HG03575 (cell line): ENCODE measurements around the gene CDC73.

Experiments used
- ATAC-seq: cut with Tn5 transposase; IDR thresholded peaks from one replicate; pipeline ENCODE4 v1.9.1; 2021; ENCODE audit not compliant: unreplicated experiment, insufficient number of reproducible peaks, low FRiP score; ENCODE audit errors: extremely low read depth

Gene CDC73

DNA sequence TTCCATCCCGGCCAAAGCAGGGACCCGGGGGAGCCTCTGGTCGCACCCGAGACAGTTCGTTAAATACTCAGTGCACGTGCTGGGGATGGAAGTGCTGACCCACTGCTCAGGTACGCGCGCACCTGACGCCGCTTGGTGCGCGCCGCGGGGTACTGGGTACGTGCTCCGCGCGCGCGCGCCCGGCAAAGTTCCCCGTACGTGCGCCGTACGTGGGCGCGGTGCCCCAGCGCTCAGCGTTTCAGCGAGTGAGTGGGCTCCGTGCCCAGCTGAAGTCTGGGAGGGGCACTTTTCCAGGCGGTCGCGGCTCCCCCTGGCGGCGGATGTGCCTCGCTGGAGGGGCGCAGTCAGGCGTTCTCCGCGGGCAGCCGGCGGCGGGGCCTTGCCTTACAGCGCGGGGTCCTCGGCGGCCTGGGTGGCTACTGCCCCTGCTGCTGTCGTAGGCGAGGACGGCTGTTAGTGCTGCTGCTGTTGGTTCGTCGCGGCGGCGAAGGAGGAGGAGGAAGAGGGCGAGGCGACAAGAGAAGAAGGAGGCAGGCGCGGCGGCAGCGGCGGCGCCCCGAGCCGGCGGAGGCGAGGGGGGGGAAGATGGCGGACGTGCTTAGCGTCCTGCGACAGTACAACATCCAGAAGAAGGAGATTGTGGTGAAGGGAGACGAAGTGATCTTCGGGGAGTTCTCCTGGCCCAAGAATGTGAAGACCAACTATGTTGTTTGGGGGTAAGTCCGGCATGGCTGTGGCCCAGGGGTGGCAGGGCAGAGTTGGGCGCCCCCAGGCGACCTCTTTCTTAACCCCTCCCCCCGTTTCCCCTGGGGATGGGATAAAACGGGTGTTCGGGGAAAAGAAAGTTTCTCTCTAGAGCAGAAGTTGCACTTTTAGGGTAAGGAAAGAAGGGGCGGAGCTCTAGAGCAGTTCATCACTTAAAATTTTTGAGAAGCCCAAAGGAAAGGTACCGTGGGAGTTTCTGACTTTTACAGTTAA lies at the start of gene CDC73:
Gene CDC73, plus strand, starts transcription at position 416 of the 978 bp plus-strand sequence. Its CDS starts 170 bp downstream, at position 586.
- ATAC-seq = peak; percentile 84

DNA sequence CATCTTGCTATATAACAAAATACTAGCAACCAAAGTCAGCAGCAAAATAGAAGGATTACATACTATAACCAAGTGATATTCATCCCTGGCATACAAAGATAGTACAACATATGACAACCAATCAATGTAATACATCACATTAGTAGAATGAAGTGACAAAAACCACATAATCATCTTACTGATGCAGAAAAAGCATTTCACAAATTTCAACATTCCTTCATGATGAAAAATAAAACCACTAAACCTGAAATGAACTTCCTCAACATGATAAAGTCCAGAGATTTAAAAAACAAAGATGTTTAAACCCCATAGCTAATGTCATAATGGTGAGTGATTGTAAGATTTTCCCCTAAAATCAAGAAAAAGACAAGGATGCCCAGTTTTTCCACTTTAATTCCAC lies 43.8 kb upstream of the CDC73 start:
- ATAC-seq = no peak

- ATAC-seq = no peak
Observed at GRCh38 chr1:193079187-193079586, 42.6 kb upstream of the CDC73 start.

GRCh38 chr1:193083365-193084088 lies 38.3 kb upstream of the CDC73 start:
- ATAC-seq = peak; percentile 83

DNA sequence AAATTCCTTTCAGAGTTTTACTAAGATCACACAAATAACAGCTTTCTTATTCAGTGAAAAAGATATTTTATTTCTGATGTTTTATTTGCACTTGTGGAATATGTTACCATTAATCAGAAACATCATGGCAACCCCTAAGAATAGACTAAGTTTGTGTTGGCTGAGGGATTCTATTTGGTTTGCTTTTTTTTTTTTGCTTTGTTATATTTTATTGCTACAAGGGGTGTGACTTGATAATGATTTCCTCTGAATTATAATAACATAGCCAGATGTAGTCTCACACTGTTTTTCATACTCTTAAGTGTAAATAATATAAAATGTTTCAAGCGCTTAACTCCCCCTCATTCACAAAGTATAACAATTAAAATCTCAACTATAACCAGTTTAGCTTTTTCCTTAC lies 36.6 kb upstream of the CDC73 start:
- ATAC-seq = no peak

DNA sequence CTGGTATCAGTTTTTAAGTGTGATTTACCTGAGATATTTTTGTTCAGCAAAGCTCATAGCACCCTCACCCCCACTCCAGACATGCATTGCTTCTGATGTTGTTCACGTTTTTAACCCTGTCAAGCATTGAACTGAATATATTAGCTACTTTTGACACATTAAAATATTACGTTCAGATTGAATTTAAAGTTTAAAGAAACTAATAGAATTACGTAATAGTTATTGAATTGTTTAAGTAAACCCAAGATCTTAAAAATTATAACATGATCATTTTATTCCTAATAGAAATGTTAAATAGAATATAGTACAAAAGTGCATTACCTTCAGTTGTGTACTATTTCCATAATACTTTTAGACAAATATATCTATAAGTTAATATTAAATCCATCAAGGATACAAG lies 35.5 kb upstream of the CDC73 start:
- no peak for ATAC-seq

DNA sequence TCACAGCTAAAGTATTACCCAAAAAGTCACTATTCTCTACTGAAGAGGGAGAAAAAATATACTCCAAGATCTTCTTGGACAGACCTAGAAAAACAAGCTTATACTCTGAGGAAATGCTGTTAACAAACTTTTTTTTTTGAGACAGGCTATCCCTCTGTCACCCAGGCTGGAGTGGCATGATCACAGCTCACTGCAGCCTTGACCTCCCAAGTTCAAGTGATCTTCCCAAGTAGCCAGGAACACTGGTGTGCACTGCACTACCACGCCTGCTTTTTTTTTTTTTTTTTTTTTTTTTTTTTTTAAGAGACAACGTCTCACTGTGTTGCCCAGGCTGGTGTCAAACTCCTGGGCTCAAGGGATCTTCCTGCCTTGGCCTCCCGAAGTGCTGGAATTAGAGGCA lies 33.9 kb upstream of the CDC73 start:
- no peak for ATAC-seq

DNA sequence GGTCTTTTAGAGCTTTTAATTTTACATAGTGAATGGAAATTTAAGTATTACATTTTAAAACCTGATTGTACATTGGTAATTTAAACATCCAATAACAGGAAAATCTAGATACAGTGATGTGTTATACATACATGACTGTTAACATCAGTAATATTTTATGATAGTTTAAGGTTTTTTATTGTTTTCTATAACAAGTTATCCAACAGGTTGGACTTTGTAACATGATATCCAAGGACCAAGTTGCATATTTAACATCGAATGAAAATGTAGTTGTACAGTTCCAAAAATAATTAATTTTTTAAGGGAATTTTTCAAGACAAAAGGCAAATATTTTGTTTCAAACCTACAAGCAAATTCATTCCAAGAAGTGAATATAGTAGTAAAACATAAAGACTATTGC lies 31.0 kb upstream of the CDC73 start:
- ATAC-seq = no peak

DNA sequence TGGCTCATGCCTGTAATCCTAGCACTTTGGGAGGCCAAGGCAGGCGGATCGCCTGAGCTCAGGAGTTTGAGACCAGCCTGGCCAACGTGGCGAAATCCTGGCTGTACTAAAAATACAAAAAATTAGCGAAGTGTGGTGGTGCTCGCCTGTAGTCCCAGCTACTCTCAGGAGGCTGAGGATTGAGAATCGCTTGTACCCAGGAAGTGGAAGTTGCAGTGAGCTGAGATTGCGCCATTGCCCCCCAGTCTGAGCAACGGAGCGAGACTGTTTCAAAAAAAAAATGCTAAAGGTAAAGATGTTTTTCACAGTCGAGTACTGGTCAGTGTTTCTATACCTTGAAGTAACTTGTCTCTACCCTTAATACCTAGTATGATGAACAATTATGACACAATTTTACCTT lies 27.7 kb upstream of the CDC73 start:
- ATAC-seq = no peak

GRCh38 chr1:193102662-193103061 lies 19.2 kb upstream of the CDC73 start:
- no peak for ATAC-seq

DNA sequence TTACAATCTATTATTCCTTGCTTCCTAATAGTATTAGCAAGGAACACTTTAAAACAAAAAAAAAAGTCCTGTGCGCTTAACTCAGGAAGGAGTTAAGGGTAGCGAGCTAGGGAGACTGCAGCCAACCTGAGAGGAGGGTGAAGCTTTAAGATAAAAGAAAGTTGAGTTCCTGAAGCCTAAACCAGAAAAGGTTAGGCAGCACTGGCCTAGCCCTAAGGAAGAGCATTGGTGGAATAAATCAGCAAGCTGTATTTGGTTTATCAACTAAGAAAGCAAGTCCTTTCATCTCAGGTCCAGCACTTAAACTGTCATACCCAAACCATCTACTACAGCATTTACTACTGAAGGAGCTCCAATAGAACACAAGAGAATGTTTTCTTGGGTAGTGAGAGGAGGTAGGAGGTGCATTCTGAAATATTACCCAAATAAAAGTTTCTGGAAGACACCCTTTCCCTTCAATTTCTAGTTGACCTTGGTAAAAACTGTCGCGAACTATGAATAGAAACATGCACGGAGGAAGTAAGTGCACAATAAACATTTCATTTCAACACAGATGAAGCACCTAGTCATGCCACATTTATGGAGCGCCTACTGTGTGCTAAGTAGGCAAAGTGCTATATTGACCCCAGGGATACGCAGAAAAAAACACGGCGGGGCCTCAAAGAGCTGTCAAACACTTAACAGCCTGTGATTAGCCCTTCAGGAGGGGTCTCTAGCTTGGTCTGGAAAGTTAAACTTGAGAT lies 17.9 kb upstream of the CDC73 start:
- ATAC-seq = no peak

DNA sequence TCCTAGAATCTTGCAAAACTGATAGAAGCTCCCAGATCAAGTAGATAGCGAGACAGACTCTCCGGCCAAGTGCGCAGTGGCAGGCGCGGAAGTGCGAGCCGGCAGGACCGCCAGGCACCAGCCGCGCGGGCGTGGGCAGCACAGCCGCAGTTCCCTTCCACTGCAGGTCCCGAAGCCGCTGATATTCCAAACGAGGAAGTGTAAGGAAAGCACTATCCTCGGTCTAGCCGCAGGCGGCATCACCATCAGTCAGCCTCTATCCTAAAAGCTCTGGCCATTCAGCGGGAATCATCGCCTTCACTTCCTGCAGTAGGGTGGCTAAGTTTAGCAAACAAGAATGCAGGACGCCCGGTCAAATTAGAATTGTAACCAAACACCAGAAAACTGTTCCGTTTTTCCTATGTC lies 17.3 kb upstream of the CDC73 start:
- no peak for ATAC-seq

- peak; percentile 52 for ATAC-seq
Observed at GRCh38 chr1:193104907-193105820, 16.7 kb upstream of the CDC73 start, which contains the start of gene GLRX2. TSS of gene GLRX2 (minus strand) at chr1:193105414. CDS start at chr1:193105382, 32 bp downstream.

DNA sequence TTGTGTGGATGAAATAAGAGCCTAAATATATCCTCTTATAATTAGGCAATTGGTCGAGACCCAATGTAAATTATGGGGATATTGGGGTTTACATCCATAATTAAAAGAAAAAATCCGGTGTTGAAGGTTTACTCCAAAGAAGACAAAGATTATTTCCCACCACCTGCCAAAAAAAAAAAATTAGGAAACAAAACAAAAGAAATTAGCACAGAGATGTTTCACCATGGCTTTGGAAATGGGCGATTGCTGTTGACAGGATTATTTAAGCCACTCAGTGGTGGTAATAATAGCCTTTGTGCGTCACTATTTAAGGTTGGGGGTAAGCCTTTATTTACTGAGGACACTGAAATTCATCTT lies 16.0 kb upstream of the CDC73 start:
- ATAC-seq = no peak

GRCh38 chr1:193108471-193108870 lies 13.4 kb upstream of the CDC73 start:
- ATAC-seq = no peak

DNA sequence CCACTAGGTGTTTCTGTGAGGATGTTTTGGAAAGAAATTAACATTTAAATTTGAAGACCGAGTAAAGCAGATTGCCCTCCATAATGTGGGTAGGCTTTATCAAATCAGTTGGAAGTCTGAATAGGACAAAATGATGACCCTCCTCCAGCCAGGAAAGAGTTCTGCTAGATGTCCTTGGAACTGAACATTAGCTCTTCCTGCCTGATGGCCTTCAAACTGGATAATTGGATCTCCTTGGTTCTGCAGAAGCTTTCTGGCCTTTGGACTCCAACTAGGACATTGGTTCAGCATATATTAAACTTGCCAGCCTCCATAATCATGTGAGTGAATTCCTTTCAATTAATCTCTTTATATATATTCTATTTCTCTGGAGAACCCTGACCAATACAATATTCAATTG lies 12.2 kb upstream of the CDC73 start:
- no peak for ATAC-seq

GRCh38 chr1:193110246-193110645 lies 11.6 kb upstream of the CDC73 start:
- no peak for ATAC-seq

DNA sequence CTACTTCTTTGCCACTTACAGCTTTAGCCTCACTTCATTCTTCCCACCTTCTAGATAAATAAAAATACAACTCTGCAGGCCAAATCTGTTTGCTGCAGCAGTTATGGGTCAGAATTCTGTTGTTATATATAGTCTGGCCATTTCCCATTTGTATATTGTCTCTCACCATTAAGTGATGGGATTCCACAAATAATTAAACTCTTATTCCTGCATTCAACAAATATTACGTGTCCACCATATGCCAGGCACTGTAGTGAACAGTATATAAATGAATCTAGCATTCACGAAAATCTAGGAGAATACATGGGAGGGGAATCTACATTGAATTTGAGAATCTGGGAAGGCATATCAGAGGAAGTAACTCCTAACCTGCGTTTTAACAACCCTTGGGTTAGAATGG lies 11.0 kb upstream of the CDC73 start:
- ATAC-seq = no peak
